ENCODE data around the gene FAM200B.
"Not testable (repeated sequence)": the region's sequence is repeated elsewhere in the genome, so short reads cannot be mapped to it uniquely, and the experiment has no call there.

Gene FAM200B

DNA sequence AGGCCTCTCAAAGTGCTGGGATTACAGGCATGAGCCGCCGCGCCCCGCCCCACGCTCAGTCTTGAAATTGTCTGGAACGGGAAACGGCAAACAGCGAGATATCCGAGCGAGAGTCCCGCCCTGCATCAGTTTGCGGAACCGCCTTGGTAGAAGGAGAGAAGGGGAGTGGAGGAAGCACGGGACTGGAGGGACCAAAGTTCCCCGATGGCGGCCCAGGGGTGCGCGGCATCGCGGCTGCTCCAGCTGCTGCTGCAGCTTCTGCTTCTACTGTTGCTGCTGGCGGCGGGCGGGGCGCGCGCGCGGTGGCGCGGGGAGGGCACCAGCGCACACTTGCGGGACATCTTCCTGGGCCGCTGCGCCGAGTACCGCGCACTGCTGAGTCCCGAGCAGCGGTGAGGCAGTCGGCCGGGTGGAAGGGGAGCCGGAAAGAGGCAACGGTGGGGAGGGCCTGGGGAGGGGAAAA lies 21.3 kb downstream of the FAM200B start, which contains the start of gene BST1:
Gene BST1, plus strand, starts transcription at position 125 of the 463 bp plus-strand sequence. Its CDS starts 80 bp downstream, at position 205.
- no peak for DNase-seq

DNA sequence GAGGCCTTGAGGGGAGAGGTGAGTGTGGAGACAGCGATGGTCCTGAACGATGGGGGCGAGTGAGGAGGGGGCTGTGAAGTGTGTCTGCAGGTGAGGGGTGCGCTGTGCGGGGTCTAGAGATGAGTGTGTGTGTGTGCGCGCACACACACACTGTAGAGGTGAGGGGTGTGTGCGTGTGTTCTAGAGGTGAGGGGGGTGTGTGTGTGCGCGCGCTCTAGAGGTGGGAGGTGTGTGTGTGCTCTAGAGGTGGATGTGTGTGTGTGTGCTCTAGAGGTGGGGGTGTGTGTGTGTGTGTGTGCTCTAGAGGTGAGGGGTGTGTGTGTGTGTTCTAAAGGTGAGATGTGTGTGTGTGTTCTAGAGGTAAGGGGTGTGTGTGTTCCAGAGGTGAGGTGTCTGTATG lies 21.8 kb downstream of the FAM200B start:
- DNase-seq: no peak

DNA sequence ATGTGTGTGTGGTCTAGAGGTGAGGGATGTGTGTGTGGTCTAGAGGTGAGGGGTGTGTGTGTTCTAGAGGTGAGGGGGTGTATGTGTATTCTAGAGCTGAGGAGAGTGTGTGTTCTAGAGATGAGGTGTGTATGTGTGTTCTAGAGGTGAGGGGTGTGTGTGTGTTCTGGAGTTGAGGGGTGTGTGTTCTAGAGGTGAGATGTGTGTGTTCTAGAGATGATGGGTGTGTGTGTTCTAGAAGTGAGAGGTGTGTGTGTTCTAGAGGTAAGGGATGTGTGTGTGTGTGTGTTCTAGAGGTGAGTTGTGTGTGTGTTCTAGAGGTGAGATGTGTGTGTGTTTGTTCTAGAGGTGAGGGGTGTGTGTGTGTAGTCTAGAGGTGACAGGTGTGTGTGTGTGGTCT lies 22.5 kb downstream of the FAM200B start:
- DNase-seq: no peak

DNA sequence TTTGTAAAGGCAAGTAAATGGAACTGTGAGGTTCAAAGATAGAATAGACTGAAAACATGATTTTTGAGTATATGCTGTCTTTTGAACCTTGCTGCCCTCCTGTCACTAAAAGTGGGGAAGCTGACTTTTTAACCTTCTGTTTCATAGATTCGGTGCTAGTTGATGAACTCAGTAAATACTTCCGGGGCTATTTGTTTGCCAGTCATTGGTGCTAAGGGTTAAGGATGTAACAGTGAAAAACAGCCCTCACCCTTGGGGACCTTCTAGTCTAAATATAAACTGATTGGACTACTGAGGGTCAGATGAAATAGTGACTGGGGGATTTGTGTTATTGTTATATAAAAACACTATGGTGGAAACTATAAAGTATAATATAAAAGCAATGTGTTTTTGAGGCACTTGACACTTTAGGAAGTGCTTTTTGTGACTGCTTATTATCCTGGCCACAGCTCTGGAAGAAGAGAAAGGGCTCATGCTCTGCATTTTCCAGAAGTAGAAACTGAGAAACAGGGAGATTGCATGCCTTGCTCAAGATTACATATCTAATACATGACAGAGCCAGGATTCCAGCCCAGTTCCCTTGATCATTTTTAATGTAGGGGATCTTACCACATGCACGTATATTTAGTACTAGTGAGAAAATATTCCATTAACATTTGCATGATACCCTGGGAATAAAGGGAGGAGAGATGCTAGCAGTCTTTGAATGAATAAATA lies 25.2 kb downstream of the FAM200B start:
- DNase-seq: no peak

DNA sequence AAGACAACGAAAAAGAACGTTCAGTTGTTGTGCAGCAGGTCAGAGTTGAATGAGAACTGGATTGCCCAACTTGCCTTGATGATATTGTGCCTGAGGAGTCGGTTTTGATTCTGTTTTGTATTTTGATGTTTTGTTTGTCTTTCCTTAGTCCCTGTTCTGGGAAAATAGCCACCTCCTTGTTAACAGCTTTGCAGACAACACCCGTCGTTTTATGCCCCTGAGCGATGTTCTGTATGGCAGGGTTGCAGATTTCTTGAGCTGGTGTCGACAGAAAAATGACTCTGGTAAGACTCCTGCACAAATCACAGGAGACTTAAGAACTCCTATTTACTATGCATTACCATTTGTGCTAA lies 25.7 kb downstream of the FAM200B start:
- no peak for DNase-seq

DNA sequence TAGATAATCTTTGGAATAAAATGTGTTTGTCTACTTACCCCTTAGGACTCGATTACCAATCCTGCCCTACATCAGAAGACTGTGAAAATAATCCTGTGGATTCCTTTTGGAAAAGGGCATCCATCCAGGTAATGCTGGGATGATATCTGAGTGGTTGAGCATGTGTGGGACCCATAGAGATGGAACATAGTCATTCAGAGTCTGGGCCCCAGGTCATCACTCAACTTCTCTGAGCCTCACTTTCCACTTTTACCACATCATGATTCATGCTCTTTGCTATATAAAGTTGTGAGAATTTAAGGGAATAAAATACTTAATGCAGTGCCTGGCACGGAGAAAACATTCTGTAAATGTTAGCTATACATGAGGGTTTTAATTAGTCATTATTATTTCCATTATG lies 30.1 kb downstream of the FAM200B start:
- DNase-seq: no peak

DNA sequence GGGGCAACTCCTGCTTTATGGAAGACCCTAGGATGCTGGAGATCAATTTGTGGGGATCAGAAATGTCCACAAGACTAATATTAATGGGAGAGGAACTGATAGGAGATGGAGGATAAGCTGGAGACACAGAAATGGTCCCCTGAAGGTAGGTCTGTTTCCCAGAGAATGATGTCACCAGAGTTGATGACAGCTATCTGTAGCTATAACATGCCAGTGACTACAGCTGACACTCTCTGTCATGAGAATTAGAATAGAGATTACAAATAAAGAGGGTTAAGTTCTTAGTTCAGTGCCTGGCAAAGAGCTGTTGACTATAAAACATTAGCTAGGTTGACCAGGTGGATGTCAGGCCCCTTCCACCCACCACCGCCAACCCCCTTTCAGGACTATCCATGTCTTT lies 30.6 kb downstream of the FAM200B start:
- DNase-seq: no peak

DNA sequence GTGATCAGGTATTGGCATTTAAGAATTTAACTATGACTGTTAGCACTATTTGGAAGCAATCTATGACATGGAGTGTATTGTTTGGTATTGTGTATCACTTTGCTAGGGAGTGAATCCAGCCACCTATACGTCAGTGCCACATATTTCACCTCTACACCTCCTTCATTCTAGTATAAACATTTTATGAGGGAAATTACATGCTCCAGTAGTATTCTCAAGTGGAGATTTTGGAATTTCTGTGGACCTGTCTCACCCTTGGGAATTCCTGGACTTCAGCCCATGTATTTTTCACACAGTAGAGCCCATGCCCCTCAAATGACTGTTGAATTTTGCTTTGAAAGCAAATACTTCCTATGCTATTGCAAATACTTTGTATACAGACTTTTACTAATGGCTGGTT lies 32.5 kb downstream of the FAM200B start:
- DNase-seq: no peak

DNA sequence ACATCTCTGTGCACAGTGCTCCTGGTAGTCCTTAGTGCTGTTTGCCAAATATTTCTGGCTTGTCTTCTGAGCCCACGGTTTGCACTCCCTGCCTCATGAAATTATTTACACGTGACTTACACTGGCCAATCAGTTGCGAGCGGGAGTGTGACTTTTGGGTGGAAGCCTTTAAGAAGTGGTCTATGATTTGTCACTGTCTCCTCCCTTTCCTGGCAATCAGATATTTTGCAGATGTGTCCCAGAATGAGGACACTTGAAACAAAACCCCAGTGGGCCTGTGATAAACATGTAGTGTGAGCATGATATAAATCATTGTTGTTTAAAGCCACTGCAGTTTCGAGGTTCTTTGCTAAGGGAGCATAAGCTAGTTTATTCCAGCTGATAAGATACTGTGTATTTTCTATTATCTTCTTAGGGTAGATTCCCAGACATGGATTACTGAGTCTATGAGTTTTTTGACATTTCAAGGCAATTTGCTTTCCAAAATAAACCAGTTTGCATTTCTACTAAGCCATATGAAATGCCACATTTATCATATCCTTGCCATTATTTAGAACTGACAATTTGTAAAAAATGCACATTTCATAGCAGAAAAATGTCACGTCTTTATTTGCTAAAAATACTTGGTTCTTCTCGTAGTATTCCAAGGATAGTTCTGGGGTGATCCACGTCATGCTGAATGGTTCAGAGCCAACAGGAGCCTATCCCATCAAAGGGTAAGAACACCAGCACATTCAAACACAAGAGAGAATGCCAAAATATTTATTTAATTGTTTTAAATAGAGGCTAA lies 33.2 kb downstream of the FAM200B start:
- DNase-seq: no peak

DNA sequence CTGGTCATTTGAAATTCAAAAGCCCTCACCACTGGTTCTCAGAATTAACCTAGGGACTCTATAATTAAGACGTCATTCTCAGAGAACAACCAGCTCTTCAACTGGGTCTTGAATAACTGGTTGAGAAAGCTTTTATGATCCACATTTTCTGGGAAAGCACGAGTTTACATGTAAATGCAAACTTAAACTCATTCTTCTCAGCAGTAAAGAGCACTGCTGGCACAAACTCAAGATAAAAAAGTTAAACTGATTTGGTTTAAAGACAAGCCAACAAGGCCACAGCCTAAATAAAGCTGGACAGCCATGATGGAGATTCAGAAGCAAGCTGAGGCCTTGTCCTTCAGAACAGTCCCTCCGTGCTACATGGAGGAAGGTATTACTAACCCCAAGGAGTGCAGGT lies 34.5 kb downstream of the FAM200B start:
- no peak for DNase-seq

DNA sequence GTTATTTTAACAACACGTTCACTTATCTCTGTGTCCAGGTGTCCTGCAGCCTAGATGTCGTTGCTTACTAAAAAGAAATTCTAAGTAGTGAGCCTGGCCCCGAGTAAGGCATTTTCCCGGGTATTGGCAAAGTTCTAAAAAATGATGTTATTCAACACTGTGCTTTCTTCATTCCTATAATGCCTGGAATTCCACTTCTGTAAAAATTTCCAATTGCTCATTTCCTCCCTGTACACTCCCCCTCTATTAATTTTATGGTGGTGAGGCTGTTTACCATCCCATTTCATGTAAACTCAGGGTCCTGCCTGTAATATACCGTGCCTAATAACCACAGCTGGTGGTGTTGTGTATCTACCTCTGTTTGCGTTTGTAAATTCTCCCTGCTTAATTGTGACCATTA lies 35.5 kb downstream of the FAM200B start:
- no peak for DNase-seq

DNA sequence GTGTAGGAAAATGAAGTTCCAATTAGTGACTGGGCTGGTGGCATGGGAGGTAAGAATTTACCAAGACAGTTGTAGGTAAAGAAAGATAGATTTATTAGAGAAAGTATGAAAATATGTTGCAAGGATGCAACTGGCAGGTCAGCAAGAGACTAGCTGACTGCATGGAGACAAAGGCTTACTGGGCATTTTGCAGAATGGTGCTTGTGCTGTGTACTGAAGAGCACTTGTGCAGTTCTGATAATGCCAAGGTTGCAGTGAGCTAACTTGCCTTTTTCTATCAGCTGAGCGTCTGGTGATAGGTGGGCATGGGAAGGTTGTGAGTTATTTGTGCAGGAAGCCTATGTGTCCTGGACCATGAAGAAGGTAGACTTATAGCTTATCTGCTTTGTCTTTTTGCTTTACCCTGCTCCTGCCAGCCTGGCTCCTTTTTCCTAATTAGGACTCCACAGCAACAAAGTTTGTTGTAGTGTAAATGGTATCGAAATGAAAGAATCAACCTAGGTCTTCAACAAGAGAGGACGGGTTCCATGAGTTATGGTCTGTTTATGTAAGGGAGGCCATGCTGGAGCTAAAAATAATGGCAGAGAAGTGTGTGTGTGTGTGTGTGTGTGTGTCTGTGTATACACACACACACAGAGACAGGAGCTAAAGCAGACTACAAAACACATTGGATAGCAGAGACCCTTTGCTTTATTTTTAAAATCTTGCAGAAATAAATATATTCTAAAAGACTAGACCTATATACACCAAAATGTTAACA lies 36.2 kb downstream of the FAM200B start:
- peak; percentile 13 for DNase-seq

DNA sequence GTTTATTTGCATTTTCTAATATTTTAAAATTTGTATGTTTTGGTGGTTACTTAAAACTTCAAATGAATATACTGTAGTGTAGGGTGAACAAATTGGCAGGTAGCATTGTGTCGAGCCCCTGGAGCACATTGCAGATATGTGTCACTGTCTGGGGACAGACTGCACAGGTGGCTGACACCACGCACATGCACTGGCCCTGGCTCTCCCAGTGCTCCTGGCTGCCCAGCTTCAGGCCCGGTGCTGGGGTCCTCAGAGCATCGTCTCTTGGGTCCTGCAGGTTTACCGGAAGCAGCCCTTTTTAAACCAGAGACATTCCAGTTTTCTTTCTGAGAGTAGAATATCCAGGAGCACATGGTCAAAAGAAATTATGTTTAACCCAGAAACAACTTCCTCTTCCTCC lies 36.8 kb downstream of the FAM200B start:
- no peak for DNase-seq

DNA sequence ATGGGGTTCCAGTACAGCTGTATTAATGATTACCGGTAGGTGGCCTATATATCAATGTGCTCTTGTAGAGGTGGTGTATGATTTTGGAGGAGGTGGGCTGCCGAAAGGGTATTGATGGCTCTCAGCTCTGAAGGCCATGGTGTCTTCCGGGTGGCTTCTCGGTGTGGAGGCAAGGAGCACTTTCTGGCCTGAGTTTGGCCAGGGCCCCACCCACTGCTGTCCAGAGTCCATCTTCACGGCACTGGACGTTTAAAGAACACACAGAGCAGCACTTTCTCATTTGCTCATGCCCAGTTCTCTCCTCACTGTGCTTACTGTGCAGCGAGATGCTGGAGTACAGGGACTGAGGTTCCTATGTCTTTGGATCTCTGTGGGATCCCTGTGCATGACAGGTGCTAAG lies 37.3 kb downstream of the FAM200B start:
- DNase-seq: no peak

DNA sequence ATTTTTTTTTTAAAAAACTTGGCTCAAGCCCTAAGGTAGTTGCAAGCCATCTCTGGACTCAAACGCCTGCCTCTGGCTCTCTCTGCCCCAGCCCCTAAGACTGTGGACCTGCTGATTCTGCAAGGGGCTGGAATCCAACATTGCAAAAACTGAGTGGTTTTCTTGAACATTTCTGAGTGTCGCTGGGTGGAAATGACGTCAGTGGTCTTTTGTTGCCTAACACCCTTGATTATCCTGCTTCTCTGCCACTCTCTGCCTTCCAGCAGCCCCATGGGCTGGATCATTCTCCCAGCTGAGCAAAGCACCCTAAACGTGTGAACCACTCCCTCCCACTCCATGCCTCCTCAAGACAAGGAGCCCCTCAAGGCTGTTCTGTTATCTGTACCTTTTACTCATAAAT lies 37.9 kb downstream of the FAM200B start:
- DNase-seq: no peak

DNA sequence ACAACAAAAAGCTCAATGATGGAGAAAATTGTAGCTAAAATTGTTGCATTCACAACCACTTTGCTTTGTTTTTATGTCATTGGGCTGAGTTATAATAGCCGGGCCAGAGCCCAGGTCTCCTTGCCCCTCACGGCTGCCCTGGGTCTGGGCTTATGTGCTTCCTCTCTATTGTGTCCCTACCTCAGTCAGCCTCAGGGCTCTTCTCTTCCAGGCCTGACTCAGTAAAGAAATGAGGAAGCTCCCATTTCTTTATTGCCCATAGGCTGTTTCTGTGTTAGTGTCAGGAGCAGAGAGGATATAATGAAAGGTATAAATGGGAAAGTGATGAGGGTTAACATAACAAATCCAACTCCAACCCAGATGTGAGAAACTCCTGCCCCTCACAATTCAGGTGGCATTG lies 39.2 kb downstream of the FAM200B start:
- no peak for DNase-seq

DNA sequence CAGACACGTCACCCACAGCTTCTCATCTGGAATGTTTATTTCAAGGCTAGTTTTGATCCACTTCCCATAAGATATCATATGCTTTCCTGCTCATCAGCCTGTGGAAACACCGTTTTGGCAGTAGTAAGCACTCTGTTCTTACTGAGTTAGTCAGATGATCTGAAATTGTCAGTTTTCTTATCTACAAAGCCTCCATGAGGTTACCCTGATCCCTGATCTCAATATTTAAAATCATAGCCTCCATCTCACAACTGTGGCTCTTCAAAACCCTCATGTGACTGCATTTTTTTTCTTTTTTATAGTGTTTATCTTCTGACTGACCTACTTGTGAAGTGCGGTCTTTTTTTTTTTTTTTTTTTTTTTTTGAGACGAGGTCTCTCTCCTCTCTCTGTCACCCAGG lies 44.0 kb downstream of the FAM200B start:
- DNase-seq: no peak

DNA sequence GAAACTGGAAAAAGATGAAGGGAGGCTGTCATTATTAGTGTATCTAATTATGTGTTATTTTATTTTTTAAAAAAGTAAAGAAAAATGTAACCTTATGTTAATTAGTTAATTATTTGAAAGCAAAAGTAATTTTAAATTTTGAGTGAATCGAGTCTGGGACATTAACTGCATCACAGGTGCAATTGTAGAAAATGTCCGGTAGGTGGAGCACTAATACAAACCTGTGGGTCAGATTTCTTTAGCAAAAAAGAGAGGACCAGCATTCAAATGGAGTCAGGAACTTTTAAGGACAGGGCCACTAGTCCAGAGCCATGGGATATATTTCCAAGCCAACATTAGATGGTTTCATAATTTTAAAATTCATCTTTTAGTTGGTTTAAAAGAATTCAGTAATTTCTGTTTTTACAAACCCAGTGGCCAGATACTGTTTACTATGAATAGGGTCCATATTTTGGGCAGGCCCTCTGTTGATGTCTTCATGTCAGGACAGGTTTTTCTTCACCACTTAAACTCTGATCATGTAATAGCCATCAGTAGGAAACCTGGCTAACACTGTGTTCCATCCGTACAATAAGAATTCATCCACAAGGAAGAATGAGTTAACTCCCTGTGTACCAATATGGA lies 48.4 kb downstream of the FAM200B start:
- DNase-seq: peak; percentile 34

DNA sequence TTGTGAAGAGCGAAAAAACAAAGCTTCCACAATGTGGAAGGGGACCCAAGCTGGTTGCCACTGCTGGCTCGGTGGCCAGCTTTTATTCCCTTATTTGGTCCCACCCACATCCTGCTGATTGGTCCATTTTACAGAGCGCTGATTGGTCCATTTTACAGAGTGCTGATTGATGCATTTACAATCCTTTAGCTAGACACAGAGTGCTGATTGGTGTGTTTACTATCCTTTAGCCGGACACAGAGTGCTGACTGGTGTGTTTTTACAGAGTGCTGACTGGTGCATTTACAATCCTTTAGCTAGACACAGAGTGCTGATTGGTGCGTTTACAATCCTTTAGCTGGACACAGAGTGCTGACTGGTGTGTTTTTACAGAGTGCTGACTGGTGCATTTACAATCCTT lies 51.4 kb downstream of the FAM200B start:
- DNase-seq: not testable (repeated sequence)

DNA sequence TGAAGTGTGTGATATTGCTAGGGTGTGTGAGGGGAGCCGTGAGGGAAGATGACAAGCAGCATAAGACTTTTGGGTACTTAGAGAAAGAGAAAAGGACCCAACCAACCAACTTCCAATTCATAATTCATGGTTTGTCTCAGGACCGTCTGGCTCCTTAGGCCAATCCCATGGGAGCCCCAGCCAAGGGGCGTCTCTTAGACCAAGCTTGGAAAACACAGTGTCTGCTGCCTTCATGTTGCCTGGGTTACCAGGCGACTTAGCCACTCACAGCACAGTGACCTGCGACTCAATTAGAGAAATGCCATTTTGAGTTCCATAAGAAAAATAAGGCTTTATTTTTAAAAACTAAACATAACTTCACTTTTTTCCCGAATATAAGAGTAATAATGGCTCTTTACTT lies 53.9 kb downstream of the FAM200B start:
- DNase-seq: no peak

DNA sequence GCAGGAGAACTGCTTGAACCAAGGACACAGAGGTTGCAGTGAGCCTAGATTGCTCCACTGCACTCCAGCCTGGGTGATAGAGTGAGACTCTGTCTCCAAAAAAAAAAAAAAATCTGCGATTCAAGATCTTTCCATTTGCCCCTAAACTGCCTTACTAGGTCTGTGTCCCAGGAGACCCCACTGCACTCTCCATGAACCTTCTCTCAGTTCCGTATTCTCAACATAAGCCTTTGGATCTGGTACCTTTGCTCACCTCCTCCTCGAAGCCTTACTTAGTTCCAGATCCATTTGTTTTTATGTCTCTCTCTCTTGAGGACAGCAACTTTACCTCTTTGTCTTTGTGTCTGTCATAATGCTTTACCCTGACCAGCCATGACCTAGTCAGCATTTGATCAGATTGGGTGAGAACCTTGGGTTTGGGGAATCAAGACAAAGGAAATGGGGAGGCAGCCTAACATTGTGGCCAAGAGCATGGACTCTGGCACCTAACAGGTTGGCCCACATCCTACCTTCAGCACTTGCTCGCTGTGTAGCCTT lies 55.0 kb downstream of the FAM200B start:
- no peak for DNase-seq

DNA sequence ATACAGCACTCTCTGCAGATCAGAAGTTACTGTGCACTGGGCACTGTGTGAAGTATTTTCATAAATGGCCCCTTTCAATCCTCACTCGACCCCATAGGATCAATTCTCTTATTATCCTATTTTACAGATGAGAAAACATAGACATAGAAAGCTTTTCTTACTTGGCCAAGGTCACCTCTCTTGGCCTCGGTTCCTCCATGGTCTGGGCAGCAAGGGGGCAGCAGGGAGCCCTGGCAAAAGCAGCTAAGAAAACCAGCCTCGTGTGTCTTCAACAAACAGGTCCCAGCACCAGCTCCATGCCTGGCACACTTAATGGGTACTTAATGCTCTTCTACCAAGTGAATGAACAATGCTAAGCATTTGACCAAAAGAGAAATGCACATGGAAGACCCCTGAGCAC lies 55.6 kb downstream of the FAM200B start:
- DNase-seq: no peak

DNA sequence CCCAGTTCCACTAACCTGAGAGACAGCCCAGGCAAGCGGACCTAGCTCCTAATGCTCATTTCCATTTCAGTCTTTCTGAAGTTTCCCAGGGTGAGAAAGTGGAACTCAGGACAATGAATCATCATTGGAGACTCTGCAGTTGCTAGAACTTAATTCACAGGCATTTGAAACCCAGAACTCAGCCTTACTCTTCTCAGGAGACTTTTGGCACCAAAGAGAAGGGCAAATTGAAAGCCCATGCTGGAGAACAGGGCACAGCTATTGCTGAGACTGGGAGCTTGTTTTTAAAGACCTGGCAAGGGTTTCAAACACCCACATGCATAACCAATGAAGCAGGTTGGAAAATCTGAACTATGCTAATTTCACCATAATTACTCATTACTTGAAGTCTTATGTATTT lies 57.2 kb downstream of the FAM200B start:
- DNase-seq: no peak

All from NCI-H774 (cell line).